GM12892 (cell line): ENCODE results near the gene BUD13.

ENCODE experiments used
- POLR2A ChIP-seq: IDR thresholded peaks from 2 replicates; pipeline ENCODE4 v1.6.1; 2011; ENCODE audit warnings: low read depth, low read length, control low read depth
- POLR2AphosphoS5 ChIP-seq: IDR thresholded peaks from 2 replicates; pipeline ENCODE4 v1.6.1; 2011; ENCODE audit warnings: low read depth, low read length, control low read depth
- TAF1 ChIP-seq: IDR thresholded peaks from 2 replicates; pipeline ENCODE4 v1.6.1; 2011; ENCODE audit warnings: low read depth, mild to moderate bottlenecking, control low read depth, low read length, borderline replicate concordance

- TF ChIP-seq POLR2A (no peak), POLR2AphosphoS5 (no peak), TAF1 (no peak)
These were observed 25.0 kb upstream of the BUD13 start for GRCh38 chr11:116797816-116798215.
